Spleen (tissue), 11 donors: ENCODE results near the gene PRDM16. TPM values are rescaled to one million over a fixed set of nuclear protein-coding genes. Genes with fewer than 3 reads are reported as not detected.

ENCODE experiments used
- DNase-seq: peaks from one replicate; pipeline ENCODE4 v3.0.0-alpha.2; 2020
- H3K27ac ChIP-seq, 8 donors: fragments of 200-600 bp; sonication (generic) in 7 of 8; 1 replicate in 4 of 8; 2 replicates in 4 of 8; pipeline versions ENCODE4 v1.5.0 to v1.8.0; 2016 to 2021; ENCODE audit warnings: inconsistent platforms in 4 of 8, mild to moderate bottlenecking in 4 of 8, moderate library complexity in 1 of 8
- H3K27me3 ChIP-seq, 7 donors: fragments of 200-600 bp; sonication (generic) in 6 of 7; replicated peaks in 1 of 7; 1 replicate in 4 of 7; 2 replicates in 3 of 7; pipeline versions ENCODE4 v1.5.0 to v1.8.0; 2016 to 2021; ENCODE audit warnings: inconsistent platforms in 3 of 7, mild to moderate bottlenecking in 1 of 7
- H3K36me3 ChIP-seq, 6 donors: fragments of 200-600 bp; sonication (generic) in 5 of 6; 1 replicate in 4 of 6; 2 replicates in 2 of 6; pipeline versions ENCODE4 v1.5.0 to v1.8.0; 2016 to 2021; ENCODE audit warnings: inconsistent platforms in 2 of 6
- H3K4me1 ChIP-seq, 6 donors: fragments of 200-600 bp; sonication (generic) in 5 of 6; 1 replicate in 3 of 6; 2 replicates in 3 of 6; pipeline versions ENCODE4 v1.5.0 to v1.8.0; 2016 to 2021; ENCODE audit warnings: inconsistent platforms in 3 of 6
- H3K4me3 ChIP-seq, 8 donors: fragments of 200-600 bp; sonication (generic) in 7 of 8; 1 replicate in 4 of 8; 2 replicates in 4 of 8; pipeline versions ENCODE4 v1.5.0 to v1.8.0; 2016 to 2021; ENCODE audit warnings: inconsistent platforms in 4 of 8, mild to moderate bottlenecking in 4 of 8, moderate library complexity in 2 of 8
- H3K9me3 ChIP-seq, 8 donors: fragments of 200-600 bp; sonication (generic) in 7 of 8; 1 replicate in 4 of 8; 2 replicates in 4 of 8; pipeline versions ENCODE4 v1.5.0 to v1.8.0; 2016 to 2021; ENCODE audit warnings: inconsistent platforms in 4 of 8
- CTCF ChIP-seq, 11 experiments: fragments of 200-600 bp in 7 of 11; fragments of 450-650 bp in 4 of 11; sonication (generic) in 4 of 11; IDR thresholded peaks in 8 of 11; conservative IDR thresholded peaks in 3 of 11; 1 replicate in 7 of 11; 2 replicates in 4 of 11; pipeline versions ENCODE4 v1.4.0 to v1.8.0; 2016 to 2021; ENCODE audit warnings: antibody characterized with exemption in 11 of 11, inconsistent platforms in 4 of 11, mild to moderate bottlenecking in 1 of 11
- POLR2A ChIP-seq, 3 donors: fragments of 450-650 bp; IDR thresholded peaks; one replicate each; pipeline ENCODE4 v1.5.1; 2017; ENCODE audit warnings: antibody characterized with exemption in 3 of 3, mild to moderate bottlenecking in 1 of 3
- POLR2AphosphoS5 ChIP-seq, 3 donors: sonication (generic); formaldehyde crosslinking; IDR thresholded peaks; one replicate each; pipeline ENCODE4 v1.5.1; 2017; ENCODE audit warnings: antibody characterized with exemption in 3 of 3
- WGBS, 5 donors: extraction: QIAGEN DNeasy Blood & Tissue Kit in 3 of 5; methylation state at CpG; one replicate each; pipeline versions ENCODE4 v1.1.5 to v1.1.7; 2013 to 2018; 5-methylcytosine and 5-hydroxymethylcytosine counted together
- intact Hi-C: fragments of 100-400 bp; cut with DNase I; formaldehyde crosslinking; loops from one replicate; pipeline ENCODE4 v1.15.0; 2023; ENCODE audit warnings: low total_unique reads
- polyA plus RNA-seq, 3 donors: library from polyadenylated mRNA; stranded (reverse); fragments of 200-250 nt; gene quantifications; one replicate each; pipeline ENCODE4 v1.2.1, GENCODE V29; 2013
- total RNA-seq, 7 donors: library from RNA; depleted of rRNA in 3 of 7; stranded (reverse); fragments of >200 nt in 3 of 7; fragmentation: NEBNext Ultra II Directional in 4 of 7; extraction: Animal tissue kit (Norgen Biotek cat#: 25700) in 4 of 7; gene quantifications; one replicate each; pipeline versions ENCODE4 v1.1.0 to v1.2.1, GENCODE V29; 2016 to 2021
- donor health status: healthy with polysubstance abuse.
- donor health status: DM: no; HTN: no; CAD: no; lungs with moderate emphysema.
- donor health status: DM: no; HTN: no; CAD: no.
- donor health status: Bipolar disorder and iron deficiency.
- donor health status: healthy.
- donor health status: DM: no; HTN: no; CAD: no.
- donor health status: DM: yes; HTN: yes; CAD: no.

PRDM16 gene
- total and polyA plus RNA-seq, 10 donors = 0.43 to 3.2 (median 1.4) TPM

- WGBS, 5 donors = 63 to 82% (median 70%) methylated on average over 11 to 23 of the region's 23 CpGs
- no peak overlapping the region for H3K4me3 ChIP-seq
- H3K4me1 ChIP-seq = peaks cover 11 to 37% (median 25%) of the 10 kb centered on the region in 6 donors
- no peaks in the 10 kb centered on the region for H3K36me3 ChIP-seq
- H3K9me3 ChIP-seq = peaks cover 0 to 8% (median 4%) of the 10 kb centered on the region in 8 donors
- H3K27ac ChIP-seq = no peak overlapping the region
- no peak for TF ChIP-seq POLR2AphosphoS5 (IDR thresholded peaks at IDR 0.05)
- peak in 1 of 11 experiments; percentile 10 for TF ChIP-seq CTCF (IDR thresholded peaks at IDR 0.05 in 8 of 11, conservative IDR thresholded peaks at IDR 0.05 in 3 of 11)
- no peak for TF ChIP-seq POLR2A (IDR thresholded peaks at IDR 0.05)
- intact Hi-C loops = loop anchor here (5.0 kb wide), 1 partner anchor 35 kb away; no protein-coding TSS in a partner anchor
- H3K27me3 ChIP-seq = peaks cover 0 to 65% (median 25%) of the 10 kb centered on the region in 7 donors
- DNase-seq = no peak
Measured at GRCh38 chr1:3451994-3452865, 383.2 kb downstream of the PRDM16 start.

DNA sequence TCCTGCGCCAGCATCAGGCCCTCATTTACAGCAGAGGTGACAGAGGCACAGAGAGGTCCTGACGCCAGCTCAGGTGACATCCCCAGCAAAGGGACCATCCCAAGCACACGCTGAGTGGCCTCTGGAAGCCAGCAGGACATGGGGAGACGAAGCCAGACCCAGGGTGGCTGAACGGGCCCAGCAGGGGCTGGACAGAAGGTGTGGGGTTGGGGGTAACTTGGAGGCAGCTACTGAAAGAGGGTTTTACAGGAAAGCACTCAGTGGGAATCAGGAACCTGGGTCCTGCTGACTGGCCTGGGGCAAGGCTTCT is 383.8 kb downstream of the PRDM16 start:
- H3K27me3 ChIP-seq = peaks cover 0 to 65% (median 25%) of the 10 kb centered on the region in 7 donors
- intact Hi-C loops = loop anchor here (5.0 kb wide), 1 partner anchor 34 kb away; no protein-coding TSS in a partner anchor
- TF ChIP-seq CTCF (IDR thresholded peaks at IDR 0.05 in 8 of 11, conservative IDR thresholded peaks at IDR 0.05 in 3 of 11) (no peak), POLR2AphosphoS5 (IDR thresholded peaks at IDR 0.05) (no peak), POLR2A (IDR thresholded peaks at IDR 0.05) (no peak)
- H3K4me1 ChIP-seq = peaks cover 11 to 42% (median 26%) of the 10 kb centered on the region in 6 donors
- H3K9me3 ChIP-seq = peaks cover 0 to 3% (median 1%) of the 10 kb centered on the region in 8 donors
- 27 to 50% (median 47%) methylated on average over 3 to 5 of the region's 5 CpGs for WGBS, 5 donors
- DNase-seq = no peak
- no peak overlapping the region for H3K27ac ChIP-seq
- H3K36me3 ChIP-seq = no peaks in the 10 kb centered on the region
- H3K4me3 ChIP-seq = no peak overlapping the region

DNA sequence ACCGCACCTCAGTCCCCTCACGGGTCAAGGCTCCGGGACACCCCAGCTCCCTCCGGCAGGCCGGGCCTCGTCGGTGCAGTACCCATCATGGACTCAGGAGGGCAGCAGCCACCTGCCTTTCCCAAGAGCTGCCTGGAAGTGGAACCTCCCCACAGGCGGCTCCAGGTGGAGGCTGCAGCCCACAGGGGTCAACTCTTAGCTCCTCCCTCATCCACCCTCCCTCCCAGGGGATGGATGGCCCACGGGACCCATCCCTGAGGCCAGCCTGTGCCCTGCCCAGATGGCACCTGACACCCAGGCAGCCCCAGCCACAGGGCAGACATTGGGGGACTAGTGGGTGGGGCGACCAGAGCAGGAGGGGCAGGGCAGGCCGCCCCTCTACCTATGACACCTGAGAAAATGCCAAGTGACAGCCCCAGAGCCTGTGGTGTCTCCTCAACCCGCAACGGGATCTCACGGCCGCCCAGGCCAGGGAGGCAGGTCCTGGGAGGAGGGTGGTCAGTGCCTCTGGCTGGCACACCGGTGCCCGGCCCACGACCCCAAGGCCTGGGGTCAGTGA is 384.3 kb downstream of the PRDM16 start:
- Histone ChIP-seq H3K9me3 (no peaks in the 10 kb centered on the region), H3K36me3 (no peaks in the 10 kb centered on the region), H3K27me3 (peaks cover 0 to 65% (median 25%) of the 10 kb centered on the region in 7 donors), H3K27ac (no peak overlapping the region), H3K4me1 (peaks cover 11 to 47% (median 28%) of the 10 kb centered on the region in 6 donors), H3K4me3 (peak overlapping the region in 1 of 8 donors; percentile 76)
- intact Hi-C loops = loop anchor here (5.0 kb wide), 1 partner anchor 34 kb away; no protein-coding TSS in a partner anchor
- TF ChIP-seq POLR2AphosphoS5 (IDR thresholded peaks at IDR 0.05) (no peak), CTCF (IDR thresholded peaks at IDR 0.05 in 8 of 11, conservative IDR thresholded peaks at IDR 0.05 in 3 of 11) (peak; percentile 82 to 96 (median 94)), POLR2A (IDR thresholded peaks at IDR 0.05) (no peak)
- WGBS, 5 donors = 0 to 33% (median 27%) methylated on average over 1 to 18 of the region's 18 CpGs
- peak; percentile 90 for DNase-seq
